GM06990 (cell line): Measurements from ENCODE around the gene RIC1.

ENCODE experiments used
- DNase-seq: peaks from one replicate; pipeline ENCODE4 v3.0.0-alpha.2; 2011; ENCODE audit not compliant: insufficient read length; ENCODE audit errors: extremely low read depth
- H3K27me3 ChIP-seq: replicated peaks from 2 replicates; pipeline ENCODE4 v1.6.0; 2011; ENCODE audit warnings: low read length; ENCODE audit not compliant: control insufficient read depth, insufficient read depth
- H3K36me3 ChIP-seq: 2 replicates; pipeline ENCODE4 v1.5.1; 2011; ENCODE audit warnings: low read length; ENCODE audit not compliant: control insufficient read depth, insufficient read depth
- H3K4me3 ChIP-seq: replicated peaks from 2 replicates; pipeline ENCODE4 v1.5.1; 2011; ENCODE audit warnings: low read depth, mild to moderate bottlenecking, control low read depth, low read length
- CTCF ChIP-seq: IDR thresholded peaks from 2 replicates; pipeline ENCODE4 v1.5.1; 2011; ENCODE audit warnings: low read length, control low read depth, mild to moderate bottlenecking, inconsistent platforms; ENCODE audit not compliant: insufficient read depth, poor library complexity, severe bottlenecking

The RIC1 gene

DNA sequence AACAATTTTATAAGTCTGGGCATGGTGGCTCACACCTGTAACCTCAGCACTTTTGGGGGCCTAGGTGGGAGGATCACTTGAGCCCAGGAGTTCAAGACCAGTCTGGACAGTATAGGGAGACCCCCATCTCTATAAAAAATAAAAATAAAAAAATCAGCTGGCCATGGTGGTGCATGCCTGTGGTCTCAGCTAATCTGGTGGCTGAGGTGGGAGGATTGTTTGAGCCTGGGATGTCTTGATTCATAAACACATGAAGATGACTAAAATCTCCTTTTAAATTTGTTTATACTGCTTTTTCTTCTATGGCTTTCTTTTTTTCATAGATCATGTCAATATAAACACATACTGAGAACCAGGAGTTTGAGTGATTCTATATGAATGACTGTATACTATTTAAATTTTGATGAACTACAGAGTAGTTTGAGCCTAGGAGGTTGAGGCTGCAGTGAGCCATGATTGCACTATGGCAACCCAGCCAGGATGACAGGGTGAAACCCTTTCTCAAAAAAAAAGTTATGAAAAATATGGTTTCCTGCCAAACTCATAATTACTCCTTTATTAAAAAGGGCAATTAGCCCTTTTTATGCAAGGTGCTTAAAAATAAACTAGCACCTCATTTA is 14.2 kb downstream of the RIC1 start:
- DNase-seq, result no peak
- TF ChIP-seq CTCF, result no peak

DNA sequence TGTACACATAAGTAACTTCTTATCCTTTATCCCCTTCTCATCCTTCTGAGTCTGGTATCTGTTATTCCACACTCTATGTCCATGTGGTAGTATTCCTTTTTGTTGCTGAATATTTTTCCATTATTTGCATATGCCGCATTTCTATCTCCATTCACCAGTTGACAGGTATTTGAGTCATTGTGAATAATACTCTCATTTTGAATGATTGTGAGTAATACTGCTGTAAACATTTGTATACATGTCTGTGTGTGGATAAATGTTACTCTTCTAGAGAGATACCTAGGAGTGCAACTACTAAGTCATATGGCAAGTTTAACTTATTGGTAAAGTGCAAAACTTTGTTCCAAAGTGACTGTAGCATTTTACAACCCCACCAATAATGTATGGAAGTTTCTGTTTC is 15.6 kb downstream of the RIC1 start:
- no peak for TF ChIP-seq CTCF
- no peaks in the 10 kb centered on the region for H3K27me3 ChIP-seq
- no peak for DNase-seq
- no peak overlapping the region for H3K4me3 ChIP-seq
- H3K36me3 ChIP-seq, result no peaks in the 10 kb centered on the region

More for the DNA sequence above, 14.2 kb downstream of the RIC1 start:
- Histone ChIP-seq H3K4me3 (no peak overlapping the region), H3K36me3 (no peaks in the 10 kb centered on the region), H3K27me3 (no peaks in the 10 kb centered on the region)

GRCh38 chr9:5646116-5646515 is 17.2 kb downstream of the RIC1 start:
- no peak overlapping the region for H3K4me3 ChIP-seq
- no peak for DNase-seq
- no peaks in the 10 kb centered on the region for H3K27me3 ChIP-seq
- no peaks in the 10 kb centered on the region for H3K36me3 ChIP-seq
- no peak for TF ChIP-seq CTCF

DNA sequence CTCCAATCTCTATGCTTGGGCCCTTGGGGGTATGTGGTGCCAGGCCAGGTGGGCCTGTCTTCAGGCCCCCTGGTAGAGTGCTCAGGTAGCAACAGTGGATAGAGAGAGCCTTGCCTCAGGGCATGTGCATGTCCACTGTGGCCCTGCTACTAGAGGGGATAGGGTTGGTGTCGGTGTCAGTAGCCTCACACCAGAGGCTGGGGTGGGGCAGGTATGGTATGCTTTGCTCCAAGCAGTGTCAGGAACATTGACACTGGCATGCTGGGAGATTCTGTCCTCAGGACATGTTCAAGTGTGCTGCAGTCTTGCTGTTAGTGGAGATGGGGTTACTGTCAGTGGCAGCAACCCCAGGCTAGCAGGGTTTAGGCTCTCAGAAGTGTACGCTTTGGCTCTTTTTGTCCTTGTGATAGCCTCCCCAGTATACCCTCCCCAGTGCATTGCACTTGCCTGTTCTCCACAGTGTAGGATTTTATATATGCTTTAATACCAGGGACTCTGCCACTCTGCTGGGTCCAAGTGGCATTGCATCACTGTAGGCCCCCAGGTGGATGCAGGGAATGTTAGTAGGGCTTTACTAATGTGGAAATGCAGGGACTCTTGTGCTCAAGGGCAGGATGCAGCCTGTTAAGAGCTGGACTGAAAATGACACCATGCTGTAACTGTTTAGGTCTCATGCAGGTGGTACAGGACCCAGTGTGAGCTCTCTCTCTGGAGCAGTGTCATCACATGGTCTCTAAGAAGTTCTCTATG is 21.6 kb downstream of the RIC1 start:
- DNase-seq, result no peak
- H3K4me3 ChIP-seq, result no peak overlapping the region
- no peak for TF ChIP-seq CTCF
- no peaks in the 10 kb centered on the region for H3K27me3 ChIP-seq
- H3K36me3 ChIP-seq, result no peaks in the 10 kb centered on the region

DNA sequence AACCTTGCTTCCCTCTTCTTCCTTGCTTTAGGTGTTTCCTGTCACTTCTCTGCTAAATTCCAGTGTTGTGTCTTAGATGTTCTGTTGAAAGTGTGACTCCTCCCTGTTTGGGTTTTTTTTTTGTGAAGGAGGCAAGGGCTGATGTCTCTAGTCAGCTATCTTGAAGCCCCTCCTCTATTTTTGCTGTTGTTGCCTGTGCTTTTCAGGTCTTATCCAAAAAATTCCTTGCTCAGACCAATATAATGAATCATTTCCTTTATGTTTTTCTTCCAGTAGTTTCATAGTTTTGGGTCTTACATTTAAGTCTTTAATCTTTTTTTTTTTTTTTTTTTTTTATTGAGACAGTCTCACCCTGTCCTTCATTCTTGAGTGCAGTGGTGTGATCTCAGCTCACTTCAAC is 22.3 kb downstream of the RIC1 start:
- TF ChIP-seq CTCF, result no peak
- Histone ChIP-seq H3K36me3 (no peaks in the 10 kb centered on the region), H3K27me3 (no peaks in the 10 kb centered on the region), H3K4me3 (no peak overlapping the region)
- DNase-seq, result no peak
